CD4-positive, alpha-beta T cell treated with Interleukin-1 beta for 1 hour (primary cell): ENCODE results near the gene TNRC6A.
"Not testable (repeated sequence)": the region's sequence is repeated elsewhere in the genome, so short reads cannot be mapped to it uniquely, and the experiment has no call there.

ENCODE experiments used
- DNase-seq, 2 donors: peaks; one replicate each; pipeline ENCODE4 v3.0.0-alpha.2; 2020 to 2022

The TNRC6A gene

DNA sequence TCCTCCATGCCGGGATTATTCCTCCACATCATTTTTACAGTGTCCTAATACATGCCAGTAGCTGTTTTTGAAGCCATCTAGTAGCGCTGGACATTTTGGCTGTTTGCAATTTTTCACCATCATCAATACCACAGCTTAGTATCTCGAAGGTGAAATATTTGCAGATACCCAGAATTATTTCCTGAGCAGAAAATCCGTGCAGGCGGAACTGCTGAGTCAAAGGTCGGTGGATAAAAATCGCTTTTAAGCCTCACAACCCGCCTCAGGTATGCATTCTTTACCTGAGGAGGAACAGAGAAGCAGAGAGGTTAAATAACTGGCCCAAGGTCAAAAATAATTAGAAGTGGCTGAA is 584 bp upstream of the TNRC6A start:
- DNase-seq: no peak

DNA sequence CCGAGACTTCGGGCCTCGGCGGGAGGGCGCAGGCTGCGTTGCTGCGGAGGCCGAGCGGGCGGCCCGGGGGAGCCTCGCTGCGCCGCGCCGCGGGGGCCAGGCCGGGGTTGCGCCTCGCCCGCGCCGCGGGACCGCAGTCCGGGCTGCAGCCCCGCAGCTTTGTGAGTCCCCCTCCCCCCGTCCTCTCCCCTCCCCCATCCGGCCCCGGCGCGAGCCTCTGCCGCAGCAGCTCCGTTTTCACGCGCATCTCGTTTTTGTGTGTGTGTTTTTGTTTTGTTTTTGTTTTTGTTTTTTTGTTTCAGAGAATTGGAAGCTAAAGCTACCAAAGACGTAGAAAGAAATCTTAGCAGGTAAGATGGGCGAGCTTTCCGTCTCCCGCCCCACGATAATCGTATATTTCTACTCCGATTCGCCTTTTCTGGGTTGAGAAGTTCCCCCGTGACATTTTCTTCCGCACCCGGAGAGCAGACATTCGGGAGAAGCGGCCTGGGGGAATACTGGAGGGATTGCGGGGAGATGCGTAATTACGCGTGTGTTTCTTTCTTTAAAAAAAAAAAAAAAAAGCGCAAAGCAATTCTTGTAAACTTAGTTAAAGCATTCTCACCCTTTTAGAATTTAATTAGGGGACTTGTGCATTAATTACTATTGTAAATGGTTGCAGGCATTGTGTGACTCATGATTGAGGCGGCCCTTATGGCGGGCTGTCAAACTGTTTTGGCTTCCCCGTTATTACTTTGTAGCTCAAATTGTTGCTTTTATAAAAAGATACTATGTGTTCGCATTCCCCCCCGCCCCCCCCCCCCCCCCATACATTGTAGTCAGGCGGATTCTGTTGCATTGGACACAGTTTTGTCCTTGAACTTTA is 732 bp downstream of the TNRC6A start:
- peak; percentile 4 to 31 for DNase-seq

DNA sequence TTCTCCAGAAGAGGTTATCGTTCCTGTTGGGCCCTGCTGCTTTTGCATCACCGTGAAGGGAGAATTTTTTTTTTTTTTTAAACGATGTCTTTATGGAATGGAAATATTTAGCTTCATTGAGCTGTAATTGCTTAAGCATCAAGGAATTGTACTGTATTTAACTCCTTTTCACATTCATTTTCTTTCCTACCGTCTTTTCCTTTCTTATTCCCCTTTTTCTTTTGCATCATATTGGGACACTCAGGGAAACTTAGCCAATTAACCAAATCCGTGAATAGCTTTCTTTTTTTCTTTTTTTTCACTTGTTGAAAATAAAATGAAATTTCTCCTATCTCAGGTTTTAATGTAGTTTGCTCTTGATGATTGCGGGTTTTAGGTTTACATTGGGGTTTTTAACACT is 1.5 kb downstream of the TNRC6A start:
- DNase-seq: no peak

DNA sequence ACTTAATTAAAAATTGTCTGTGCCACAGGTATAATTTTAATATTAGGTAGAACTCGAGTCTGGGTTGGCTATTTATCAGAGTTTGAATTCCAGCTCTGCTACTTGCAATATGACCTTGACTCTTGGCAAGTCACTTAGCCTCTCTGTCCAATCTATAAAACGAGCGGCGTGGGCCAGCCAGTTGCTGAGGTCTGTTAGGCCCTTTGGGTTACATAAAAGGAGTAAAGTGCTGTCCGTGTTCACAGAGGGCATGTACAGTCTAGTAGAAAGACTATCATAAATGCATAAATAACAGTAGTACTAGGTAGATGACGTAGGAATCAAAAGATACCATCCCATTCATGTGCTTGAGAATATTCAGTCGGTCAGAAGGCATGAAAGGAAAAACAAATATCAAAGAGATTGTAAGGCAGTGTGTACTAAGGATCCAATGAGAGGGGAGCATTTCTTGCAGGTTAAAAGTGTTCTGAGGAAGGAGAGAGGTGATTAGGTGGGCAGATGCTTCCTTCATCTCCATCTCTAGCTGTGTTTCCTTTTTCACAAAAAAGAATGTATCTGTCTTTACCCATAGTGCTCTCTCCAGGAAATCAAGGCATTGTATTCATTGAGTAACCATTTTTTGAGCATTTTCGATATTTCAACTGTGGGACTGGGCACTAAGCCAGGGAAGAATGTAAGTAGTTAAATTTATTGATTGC is 2.4 kb downstream of the TNRC6A start:
- DNase-seq: no peak

- no peak for DNase-seq
Observed at GRCh38 chr16:24734382-24734781, 4.9 kb downstream of the TNRC6A start.

- DNase-seq: no peak
Observed at GRCh38 chr16:24736758-24737157, 7.3 kb downstream of the TNRC6A start.

DNA sequence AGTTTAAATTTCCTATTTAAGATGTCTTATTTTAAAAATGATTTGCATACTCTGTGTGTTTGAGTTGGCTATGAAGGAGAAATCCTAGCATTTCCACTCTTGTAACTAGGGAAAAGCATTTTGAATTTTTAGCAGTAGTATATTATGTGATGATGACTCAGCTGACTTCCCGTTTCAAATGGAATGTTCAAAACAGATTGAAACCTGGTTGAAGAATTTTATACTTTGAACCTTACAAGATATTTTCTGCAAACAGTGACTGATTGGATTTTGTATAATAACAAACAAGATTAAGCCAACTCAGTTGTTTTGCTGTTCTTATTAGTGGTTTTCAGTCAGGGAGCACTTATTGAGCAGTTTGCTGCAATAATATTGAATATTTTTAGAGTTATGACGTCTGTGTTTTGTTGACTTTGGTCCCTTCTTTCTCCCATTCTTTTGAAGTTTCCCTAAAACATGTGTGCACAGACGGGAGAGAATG is 8.0 kb downstream of the TNRC6A start:
- no peak for DNase-seq

- DNase-seq: no peak
Observed at GRCh38 chr16:24737916-24738594, 8.6 kb downstream of the TNRC6A start.

GRCh38 chr16:24738895-24739294 is 9.4 kb downstream of the TNRC6A start:
- DNase-seq: no peak

DNA sequence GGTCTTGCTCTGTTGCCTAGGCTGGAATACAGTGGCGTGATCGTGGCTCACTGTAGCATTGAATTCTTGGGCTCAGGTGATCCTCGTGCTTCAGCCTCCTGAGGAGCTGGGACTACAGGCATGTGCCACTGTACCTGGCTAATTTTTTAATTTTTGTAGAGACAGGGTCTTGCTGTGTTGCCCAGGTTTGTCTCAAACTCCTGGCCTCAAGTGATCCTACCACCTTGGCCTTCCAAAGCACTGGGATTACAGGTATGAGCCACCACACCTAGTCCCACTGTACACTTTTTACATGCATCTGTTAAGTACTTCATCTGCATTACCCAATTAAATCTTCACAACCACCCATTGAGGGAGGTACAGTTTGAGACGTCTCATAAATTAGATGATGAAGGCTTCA is 12.4 kb downstream of the TNRC6A start:
- DNase-seq: no peak

DNA sequence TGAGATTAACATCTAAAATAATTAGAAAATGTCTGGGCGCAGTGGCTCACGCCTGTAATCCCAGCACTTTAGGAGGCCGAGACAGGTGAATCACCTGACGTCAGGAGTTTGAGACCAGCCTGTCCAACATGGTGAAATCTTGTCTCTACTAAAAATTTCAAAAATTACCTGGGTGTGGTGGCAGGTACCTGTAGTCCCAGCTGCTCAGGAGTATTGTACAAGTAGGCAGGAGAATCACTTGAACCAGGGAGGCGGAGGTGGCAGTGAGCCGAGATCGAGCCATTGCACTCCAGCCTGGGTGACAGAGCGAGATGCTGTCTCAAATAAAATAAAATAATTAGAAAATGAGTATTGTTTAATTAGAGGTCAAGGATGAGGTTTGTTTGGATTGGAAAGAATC is 13.2 kb downstream of the TNRC6A start:
- not testable (repeated sequence) for DNase-seq

DNA sequence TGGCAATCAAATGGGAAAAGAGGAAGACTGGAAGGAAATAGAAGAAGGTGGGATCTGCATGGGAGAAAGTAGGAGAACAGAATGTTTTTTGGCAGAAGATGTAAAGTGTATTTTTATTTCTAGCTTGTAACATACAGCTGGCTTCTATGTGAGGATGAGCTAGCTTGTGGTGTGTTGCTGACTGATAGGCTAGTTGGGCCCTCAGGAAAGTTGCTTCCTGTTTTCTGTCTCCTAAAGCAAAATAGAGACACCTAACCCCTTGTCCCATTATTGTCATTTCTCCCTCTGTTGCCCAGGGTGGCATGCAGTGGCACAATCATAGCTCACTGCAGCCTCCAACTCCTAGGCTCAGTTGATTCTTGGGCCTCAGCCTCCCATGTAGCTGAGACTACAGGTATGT is 15.9 kb downstream of the TNRC6A start:
- no peak for DNase-seq

GRCh38 chr16:24745791-24746190 is 16.3 kb downstream of the TNRC6A start:
- no peak for DNase-seq

GRCh38 chr16:24747441-24747840 is 18.0 kb downstream of the TNRC6A start:
- DNase-seq: no peak

DNA sequence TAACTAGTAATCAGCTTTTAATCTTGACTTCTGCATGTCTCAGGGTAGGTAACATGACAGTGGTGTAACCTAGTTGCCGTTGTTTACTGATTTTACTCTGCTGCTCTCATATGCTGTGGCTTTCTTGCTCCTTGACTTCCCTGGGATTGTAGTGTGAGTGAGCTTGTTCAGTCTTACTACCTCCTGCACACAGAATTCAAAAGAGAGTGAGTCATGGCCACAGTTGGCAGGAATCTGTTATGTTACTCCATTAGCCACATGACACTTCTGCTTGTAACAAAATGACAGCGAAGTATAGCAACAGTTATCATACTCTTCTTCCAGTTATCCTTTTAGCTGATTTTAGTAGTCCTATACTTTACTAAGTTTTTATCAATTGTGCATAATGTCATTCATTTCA is 18.8 kb downstream of the TNRC6A start:
- no peak for DNase-seq

DNA sequence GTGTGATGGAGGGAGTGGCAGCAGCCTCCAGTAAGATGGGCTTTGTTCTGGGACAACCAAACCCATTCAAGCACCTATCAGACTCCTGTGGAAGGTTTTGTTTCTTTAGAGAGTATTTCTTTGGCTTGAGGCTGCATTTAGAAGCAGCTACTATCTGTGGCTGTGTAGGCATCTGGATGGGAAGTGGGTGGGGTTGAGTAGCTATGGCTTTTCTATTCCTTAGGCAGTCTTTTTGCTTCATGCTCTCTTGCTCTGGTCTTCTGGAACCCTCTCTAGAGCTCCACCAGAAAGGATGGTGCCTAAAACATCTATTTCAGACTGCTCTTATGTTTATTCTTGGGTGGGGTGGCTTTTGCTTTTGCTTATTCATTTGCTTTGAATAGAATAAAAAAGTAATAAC is 19.9 kb downstream of the TNRC6A start:
- no peak for DNase-seq

GRCh38 chr16:24749872-24750271 is 20.4 kb downstream of the TNRC6A start:
- not testable (repeated sequence) for DNase-seq

DNA sequence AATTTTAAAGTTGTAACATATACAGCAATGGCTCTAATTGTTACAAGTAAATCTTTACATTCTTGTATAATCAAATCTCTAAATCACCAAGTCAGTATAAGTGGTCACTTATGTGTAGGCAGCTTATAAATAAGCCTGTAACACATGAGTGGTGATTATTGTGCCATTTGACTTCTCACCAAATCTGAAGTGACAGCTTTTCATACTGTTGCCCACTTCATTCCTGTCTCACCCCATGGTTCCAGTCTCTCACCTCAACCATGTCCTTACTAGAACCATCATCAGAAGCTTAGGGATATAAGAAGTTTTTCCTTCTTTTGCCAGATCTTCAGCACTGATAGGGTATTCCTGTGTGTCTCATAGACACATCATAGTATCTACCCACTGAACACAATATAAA is 23.5 kb downstream of the TNRC6A start:
- no peak for DNase-seq

DNA sequence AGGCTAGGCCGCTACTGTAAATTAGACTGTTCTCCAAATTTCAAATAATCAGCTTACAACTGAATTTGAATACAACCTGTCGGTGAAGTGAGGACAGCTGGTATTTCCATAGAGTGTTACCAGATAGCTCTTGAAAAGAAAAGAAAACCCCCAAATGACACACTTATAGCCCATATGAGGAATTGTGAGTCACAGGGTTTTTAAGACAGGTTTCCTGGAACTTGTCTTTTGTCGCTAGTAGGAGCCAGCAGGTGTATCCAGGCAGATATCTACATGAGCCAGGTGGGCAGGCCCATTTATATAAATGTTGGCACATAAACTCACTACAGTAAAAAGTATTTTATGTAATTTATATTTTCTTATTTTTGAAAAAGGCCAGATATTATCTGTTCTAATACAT is 24.0 kb downstream of the TNRC6A start:
- DNase-seq: no peak

DNA sequence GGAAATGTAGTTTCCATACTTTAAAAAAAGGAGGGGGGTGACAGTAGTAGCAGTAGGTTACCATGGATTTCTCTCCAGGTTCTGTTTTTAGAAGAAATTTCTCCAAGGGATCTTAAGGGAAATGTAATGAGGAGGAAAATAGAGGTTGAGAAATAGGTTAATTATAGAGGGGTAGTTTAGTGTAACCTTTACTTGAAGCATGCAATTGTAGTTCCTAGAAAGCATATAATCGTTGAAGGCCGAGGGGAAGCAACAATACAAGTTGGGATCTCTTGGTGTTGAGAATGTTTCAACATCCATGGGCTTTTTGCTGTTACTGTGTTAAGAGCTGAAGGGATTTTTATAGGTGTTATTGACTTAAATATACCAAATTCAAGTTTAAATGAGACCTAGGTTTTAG is 25.1 kb downstream of the TNRC6A start:
- DNase-seq: no peak

DNA sequence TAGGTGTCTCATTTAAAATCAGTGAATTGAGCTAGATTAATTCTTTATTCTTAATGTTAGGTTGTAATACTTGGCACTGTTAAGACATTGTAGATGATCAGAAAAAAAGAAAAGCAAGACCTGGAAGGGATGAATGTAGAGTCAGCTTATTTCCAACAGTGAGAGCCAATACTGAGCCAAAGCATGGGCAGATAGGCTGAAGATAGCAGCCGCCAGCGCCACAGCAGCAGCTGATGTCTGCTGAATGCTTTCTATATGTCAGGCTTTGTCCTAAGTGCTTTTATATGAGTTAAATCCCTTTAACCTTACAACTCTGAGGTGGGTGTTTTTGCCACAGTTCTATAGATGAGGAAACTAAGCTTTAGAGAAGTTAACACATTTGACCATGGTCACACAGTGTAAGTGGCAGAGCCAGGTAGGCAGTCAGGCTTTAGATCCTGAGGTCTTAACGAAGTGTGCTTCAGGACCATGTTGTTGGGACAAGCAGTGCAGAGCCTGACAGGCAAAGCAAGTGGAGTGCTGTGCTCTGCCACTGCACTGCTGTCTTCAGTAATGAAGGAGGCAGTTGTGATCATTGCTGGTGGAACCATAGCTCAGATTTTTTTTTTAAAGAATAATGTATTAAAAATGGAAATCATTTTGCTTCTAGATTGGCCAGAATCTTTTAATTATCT is 25.9 kb downstream of the TNRC6A start:
- DNase-seq: no peak

GRCh38 chr16:24758373-24758772 is 28.9 kb downstream of the TNRC6A start:
- no peak for DNase-seq

- no peak for DNase-seq
Observed at GRCh38 chr16:24759006-24759405, 29.6 kb downstream of the TNRC6A start.
